K562 (cell line): ENCODE results near the gene DLST. TPM values are rescaled to one million over a fixed set of nuclear protein-coding genes. Genes with fewer than 3 reads are reported as not detected.

Experiments
- ATAC-seq: fragments of 200-7000 bp; cut with Tn5 transposase; 3 replicates; pipeline ENCODE4 v1.9.1; 2020; ENCODE audit warnings: moderate library complexity
- BruUV-seq: library from RNA; stranded (reverse); fragments of 400-500 nt; replicated peaks from 2 replicates; lab custom pipeline; 2021; lab: Mats Ljungman, UMichigan
- CTCF ChIA-PET: fragments of 300-600 bp; formaldehyde crosslinking; extraction: SDS; loops from one replicate; lab custom pipeline; 2021; ENCODE audit warnings: low intra/inter-chr PET ratio; lab: Yijun Ruan, JAX
- POLR2A ChIA-PET: fragments of 300-600, 350-650 bp; sonication (Branson Sonifier 250); formaldehyde crosslinking; extraction: SDS; loops from one replicate; lab custom pipeline; 2021; ENCODE audit warnings: antibody characterized with exemption, inconsistent platforms; lab: Yijun Ruan, JAX
- DNase-seq, 4 experiments: peaks; one replicate each; pipeline versions ENCODE4 v3.0.0 to v3.0.0-alpha.2; 2011 to 2018; ENCODE audit warnings: low spot score in 3 of 4, mixed read lengths in 3 of 4; ENCODE audit errors: extremely low read depth in 1 of 4
- FAIRE-seq: peaks from 2 replicates; lab custom pipeline; 2011; peaks lifted over from hg19 to GRCh38; lab: Jason Lieb, UNC
- H2AFZ ChIP-seq: 2 replicates; pipeline ENCODE4 v1.6.0; 2011; ENCODE audit warnings: low read depth, low read length, control low read depth, inconsistent platforms
- H3K27ac ChIP-seq: fragments of 200-600 bp; 3 replicates; pipeline ENCODE4 v1.8.0; 2011; ENCODE audit warnings: low read depth, mild to moderate bottlenecking, control low read depth, inconsistent platforms, low read length, moderate library complexity, mixed read lengths; ENCODE audit errors: extremely low read depth
- H3K27me3 ChIP-seq, 2 experiments: fragments of 300-600 bp in 1 of 2; 2 replicates in 1 of 2; 3 replicates in 1 of 2; pipeline versions ENCODE4 v1.6.0 to v1.8.0; 2011; ENCODE audit warnings: inconsistent platforms in 2 of 2, low read length in 2 of 2, mild to moderate bottlenecking in 1 of 2, mixed read lengths in 1 of 2, moderate library complexity in 1 of 2; ENCODE audit not compliant: control insufficient read depth in 2 of 2, insufficient read depth in 2 of 2
- H3K36me3 ChIP-seq: fragments of 300-600 bp; 3 replicates; pipeline ENCODE4 v1.8.0; 2011; ENCODE audit warnings: mild to moderate bottlenecking, low read length, inconsistent platforms; ENCODE audit not compliant: control insufficient read depth, insufficient read depth
- H3K4me1 ChIP-seq, 2 experiments: fragments of 200-600 bp in 1 of 2; replicated peaks in 1 of 2; 2 replicates in 1 of 2; 3 replicates in 1 of 2; pipeline versions ENCODE4 v1.5.1 to v1.8.0; 2011; ENCODE audit warnings: inconsistent platforms in 2 of 2, low read length in 2 of 2, mild to moderate bottlenecking in 1 of 2, mixed read lengths in 1 of 2, moderate library complexity in 1 of 2; ENCODE audit not compliant: control insufficient read depth in 2 of 2, insufficient read depth in 2 of 2
- H3K4me2 ChIP-seq: 2 replicates; pipeline ENCODE4 v1.6.1; 2011; ENCODE audit warnings: low read length, control low read depth, inconsistent platforms, mixed read lengths; ENCODE audit not compliant: insufficient read depth
- H3K4me3 ChIP-seq: fragments of 200-600 bp; sonication (generic), shearing (Covaris generic); 2 replicates; pipeline ENCODE4 v1.5.1; 2016; ENCODE audit warnings: control low read depth, inconsistent platforms
- H3K79me2 ChIP-seq: fragments of 200-600 bp; 3 replicates; pipeline ENCODE4 v1.8.0; 2011; ENCODE audit warnings: low read length, inconsistent platforms; ENCODE audit not compliant: control insufficient read depth, insufficient read depth
- H3K9ac ChIP-seq, 2 experiments: 2 replicates each; pipeline versions ENCODE4 v1.6.0 to v1.6.1; 2011; ENCODE audit warnings: low read depth in 2 of 2, low read length in 2 of 2, control low read depth in 1 of 2, inconsistent platforms in 1 of 2, mild to moderate bottlenecking in 1 of 2, mixed read lengths in 1 of 2; ENCODE audit not compliant: insufficient read depth in 1 of 2
- H3K9me1 ChIP-seq: one replicate; pipeline ENCODE4 v1.6.0; 2011; ENCODE audit warnings: inconsistent platforms, mild to moderate bottlenecking, low read length, moderate library complexity; ENCODE audit not compliant: control insufficient read depth, insufficient read depth
- H3K9me3 ChIP-seq: replicated peaks from 2 replicates; pipeline ENCODE4 v1.5.1; 2011; ENCODE audit warnings: low read depth, low read length, inconsistent platforms; ENCODE audit not compliant: control insufficient read depth, insufficient read depth
- H4K20me1 ChIP-seq: replicated peaks from 2 replicates; pipeline ENCODE4 v1.6.1; 2011; ENCODE audit warnings: low read length, inconsistent platforms, mixed read lengths; ENCODE audit not compliant: control insufficient read depth, insufficient read depth
- CBFA2T2 ChIP-seq: fragments of 450-650 bp; conservative IDR thresholded peaks from 2 replicates; pipeline ENCODE4 v1.6.1; 2017; ENCODE audit warnings: mild to moderate bottlenecking
- GTF2F1 ChIP-seq: IDR thresholded peaks from 2 replicates; pipeline ENCODE4 v1.6.1; 2011; ENCODE audit warnings: low read depth, low read length, improper control_type of control experiment
- HDAC1 ChIP-seq, 2 experiments: fragments of 450-650 bp; IDR thresholded peaks; 2 replicates each; pipeline ENCODE4 v1.6.1; 2016 to 2017; ENCODE audit warnings: inconsistent platforms in 1 of 2, mild to moderate bottlenecking in 1 of 2, moderate library complexity in 1 of 2
- MAFG ChIP-seq: fragments of 450-650 bp; conservative IDR thresholded peaks from 2 replicates; pipeline ENCODE4 v1.6.1; 2016; ENCODE audit warnings: missing genetic modification characterization, missing compliant biosample characterization
- NELFE ChIP-seq: IDR thresholded peaks from 2 replicates; pipeline ENCODE4 v1.6.1; 2011; ENCODE audit warnings: mild to moderate bottlenecking; ENCODE audit not compliant: insufficient read depth, insufficient read length
- ZNF780A ChIP-seq: fragments of 250-450 bp; sonication (Bioruptor Pico); IDR thresholded peaks from 2 replicates; pipeline ENCODE4 v1.5.0; 2021; ENCODE audit warnings: mild to moderate bottlenecking
- WGBS: fragments of 100-300 bp; shearing (Covaris generic); methylation state at CpG from one replicate; pipeline ENCODE4 v1.1.6; 2016; ENCODE audit warnings: low coverage, mixed read lengths; ENCODE audit not compliant: insufficient coverage; ENCODE audit errors: missing lambda C conversion rate; 5-methylcytosine and 5-hydroxymethylcytosine counted together
- in situ Hi-C: fragments of 300-500 bp; cut with MboI; formaldehyde crosslinking; loops from 4 replicates; pipeline ENCODE4 v1.15.0; 2018; ENCODE audit warnings: inconsistent platforms, mixed read lengths
- intact Hi-C: fragments of 100-400 bp; cut with micrococcal nuclease; formaldehyde crosslinking; loops from 2 replicates; pipeline ENCODE4 v1.14.2; 2022
- polyA plus RNA-seq, 8 experiments: library from polyadenylated mRNA; depleted of rRNA in 4 of 8; stranded (reverse) in 5 of 8; unstranded in 3 of 8; fragments of >200 nt; fragmentation: Nextera tagmentation in 2 of 8; fragmentation: Illumina TruSeq in 1 of 8; extraction: Ambion mirVana in 2 of 8; extraction: Trizol in 1 of 8; gene quantifications; 2 replicates each; pipeline versions ENCODE4 v1.2.1 to v1.2.3, GENCODE V29; 2011 to 2014; ENCODE audit warnings: inconsistent platforms in 1 of 8, missing spikeins in 1 of 8
- total RNA-seq, 7 experiments: library from RNA; depleted of rRNA in 6 of 7; stranded (reverse); fragments of >200 nt in 6 of 7; fragmentation: Illumina TruSeq in 2 of 7; extraction: Trizol in 2 of 7; gene quantifications; 2 replicates each; pipeline versions ENCODE4 v1.2.1 to v1.2.3, GENCODE V29; 2011 to 2021; ENCODE audit warnings: low replicate concordance in 1 of 7
- TF ChIP-seq, protein P1 (sequence below), 2 experiments: fragments of 450-650 bp in 1 of 2; sonication (generic) in 1 of 2; formaldehyde crosslinking in 1 of 2; IDR thresholded peaks; 2 replicates each; pipeline versions ENCODE4 v1.7.1 to v1.9.0; 2016 to 2022; ENCODE audit warnings: inconsistent platforms in 1 of 2, mild to moderate bottlenecking in 1 of 2, missing genetic modification reagents in 1 of 2

Gene DLST
- total and polyA plus RNA-seq, 9 of the 15 experiments (the other 6 are each of a cell fraction or from before 2014, with no cell fraction given) = 3.0 to 73.7 (median 45.4) TPM

DNA sequence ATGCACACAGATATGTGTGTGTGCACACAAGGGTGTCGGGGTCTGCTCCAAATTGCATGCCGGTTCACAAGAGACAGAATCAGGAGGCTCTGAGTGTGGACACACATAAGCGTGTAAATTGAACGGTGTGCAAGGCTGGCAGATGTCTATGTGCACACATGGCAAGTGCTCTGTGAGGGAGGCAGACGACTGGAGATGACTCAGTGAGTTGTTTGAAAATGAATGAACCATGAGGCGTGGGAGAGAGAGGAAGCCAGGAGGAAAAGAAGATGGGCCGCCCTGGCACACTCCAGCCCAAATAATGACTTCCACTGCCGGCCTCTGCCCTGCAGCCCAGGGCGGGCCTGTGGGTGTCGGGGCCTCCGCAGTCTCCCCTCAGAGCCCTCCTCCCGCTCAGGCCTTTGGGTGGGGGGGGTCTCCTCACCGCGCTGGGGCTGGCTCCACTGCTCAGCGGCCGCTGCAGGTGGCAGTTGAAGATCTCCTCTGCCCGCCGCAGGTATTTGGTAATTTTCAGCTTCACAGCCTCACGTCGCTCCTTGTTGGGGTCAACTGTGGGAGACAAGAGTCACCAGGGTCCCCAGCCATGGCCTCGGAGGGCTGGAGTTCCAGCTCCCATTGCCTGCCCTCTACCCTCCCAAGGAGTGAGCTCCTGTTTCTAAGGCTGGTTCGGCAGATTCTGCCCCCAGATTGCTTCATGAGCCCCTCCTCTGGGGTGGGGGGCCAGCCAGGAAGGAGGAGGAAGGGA is 37.9 kb downstream of the DLST start:
- Histone ChIP-seq H4K20me1 (no peaks in the 10 kb centered on the region), H3K36me3 (no peaks in the 10 kb centered on the region), H3K4me3 (no peak overlapping the region), H3K4me2 (no peak overlapping the region), H3K9me3 (no peaks in the 10 kb centered on the region), H3K9me1 (no peaks in the 10 kb centered on the region), H2AFZ (no peak overlapping the region), H3K27me3 (no peaks in the 10 kb centered on the region), H3K79me2 (no peaks in the 10 kb centered on the region; the same call in 2 of the 3 replicates), H3K9ac (no peak overlapping the region), H3K27ac (no peak overlapping the region), H3K4me1 (peaks cover 0 to 28% of the 10 kb centered on the region in 2 experiments; a peak in 3 of 5 replicates)
- no TSS peak for BruUV-seq
- no peak for DNase-seq
- no peak for ATAC-seq
- CTCF ChIA-PET = no interaction called here
- WGBS = 91% methylated on average over 6 of the region's 22 CpGs
- in situ Hi-C loops (loop anchor here (10.0 kb wide), 1 partner anchor 155 kb away; no protein-coding TSS in a partner anchor), intact Hi-C loops (loop anchor here (10.0 kb wide), 1 partner anchor 385 kb away; no protein-coding TSS in a partner anchor)
- POLR2A ChIA-PET = interaction anchor here (0.6 to 1.0 kb wide), 2 partner anchors 21 to 548 kb away, joined by 3 to 4 read pairs; no protein-coding TSS in a partner anchor
- TF ChIP-seq MAFG (tag) (no peak), GTF2F1 (no peak), HDAC1 (IDR thresholded peaks at IDR 0.05) (no peak), ZNF780A (CRISPR knock-in tag) (no peak), NELFE (no peak), CBFA2T2 (no peak)
- TF ChIP-seq, protein P1, sequence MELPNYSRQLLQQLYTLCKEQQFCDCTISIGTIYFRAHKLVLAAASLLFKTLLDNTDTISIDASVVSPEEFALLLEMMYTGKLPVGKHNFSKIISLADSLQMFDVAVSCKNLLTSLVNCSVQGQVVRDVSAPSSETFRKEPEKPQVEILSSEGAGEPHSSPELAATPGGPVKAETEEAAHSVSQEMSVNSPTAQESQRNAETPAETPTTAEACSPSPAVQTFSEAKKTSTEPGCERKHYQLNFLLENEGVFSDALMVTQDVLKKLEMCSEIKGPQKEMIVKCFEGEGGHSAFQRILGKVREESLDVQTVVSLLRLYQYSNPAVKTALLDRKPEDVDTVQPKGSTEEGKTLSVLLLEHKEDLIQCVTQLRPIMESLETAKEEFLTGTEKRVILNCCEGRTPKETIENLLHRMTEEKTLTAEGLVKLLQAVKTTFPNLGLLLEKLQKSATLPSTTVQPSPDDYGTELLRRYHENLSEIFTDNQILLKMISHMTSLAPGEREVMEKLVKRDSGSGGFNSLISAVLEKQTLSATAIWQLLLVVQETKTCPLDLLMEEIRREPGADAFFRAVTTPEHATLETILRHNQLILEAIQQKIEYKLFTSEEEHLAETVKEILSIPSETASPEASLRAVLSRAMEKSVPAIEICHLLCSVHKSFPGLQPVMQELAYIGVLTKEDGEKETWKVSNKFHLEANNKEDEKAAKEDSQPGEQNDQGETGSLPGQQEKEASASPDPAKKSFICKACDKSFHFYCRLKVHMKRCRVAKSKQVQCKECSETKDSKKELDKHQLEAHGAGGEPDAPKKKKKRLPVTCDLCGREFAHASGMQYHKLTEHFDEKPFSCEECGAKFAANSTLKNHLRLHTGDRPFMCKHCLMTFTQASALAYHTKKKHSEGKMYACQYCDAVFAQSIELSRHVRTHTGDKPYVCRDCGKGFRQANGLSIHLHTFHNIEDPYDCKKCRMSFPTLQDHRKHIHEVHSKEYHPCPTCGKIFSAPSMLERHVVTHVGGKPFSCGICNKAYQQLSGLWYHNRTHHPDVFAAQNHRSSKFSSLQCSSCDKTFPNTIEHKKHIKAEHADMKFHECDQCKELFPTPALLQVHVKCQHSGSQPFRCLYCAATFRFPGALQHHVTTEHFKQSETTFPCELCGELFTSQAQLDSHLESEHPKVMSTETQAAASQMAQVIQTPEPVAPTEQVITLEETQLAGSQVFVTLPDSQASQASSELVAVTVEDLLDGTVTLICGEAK (IDR thresholded peaks at IDR 0.05) = no peak
- TF ChIP-seq, protein P1 (CRISPR knock-in tag; IDR thresholded peaks at IDR 0.05) = no peak
- FAIRE-seq = no peak
